Endometrial microvascular endothelial cells (primary cell): ENCODE measurements around the gene STUB1. TPM values are rescaled to one million over a fixed set of nuclear protein-coding genes. Genes with fewer than 3 reads are reported as not detected.

ENCODE experiments used
- in situ Hi-C: cut with HindIII; loops from 2 replicates; pipeline ENCODE4 v1.10.0; 2017; ENCODE audit warnings: low sequenced_read_pairs, low pct_unique_long_range_greater_than_20kb; ENCODE audit errors: inconsistent ontology term
- total RNA-seq: library from RNA; depleted of rRNA; stranded (reverse); fragments of >200 nt; gene quantifications from one replicate; pipeline ENCODE4 v1.2.3, GENCODE V29; 2015; ENCODE audit errors: inconsistent ontology term

The STUB1 gene
- total RNA-seq, 1 donor from 2014 or later, result 229 TPM

- in situ Hi-C loops, result no loop called here
Observed at GRCh38 chr16:660459-661183, 19.6 kb upstream of the STUB1 start.

GRCh38 chr16:661184-661821 lies 18.9 kb upstream of the STUB1 start:
- in situ Hi-C loops, result no loop called here

GRCh38 chr16:662095-662494 lies 18.1 kb upstream of the STUB1 start:
- in situ Hi-C loops, result no loop called here

GRCh38 chr16:662597-662996 lies 17.6 kb upstream of the STUB1 start:
- in situ Hi-C loops, result no loop called here

- in situ Hi-C loops, result no loop called here
Observed at GRCh38 chr16:666572-666971, 13.6 kb upstream of the STUB1 start.

- in situ Hi-C loops, result no loop called here
Observed at GRCh38 chr16:667113-667779, 13.0 kb upstream of the STUB1 start.

- in situ Hi-C loops, result no loop called here
Observed at GRCh38 chr16:667780-668518, 12.3 kb upstream of the STUB1 start, which contains the start of gene RHOT2. Gene RHOT2, plus strand, starts transcription at chr16:668132. Its CDS starts 68 bp downstream, at chr16:668200.

- in situ Hi-C loops, result no loop called here
Observed at GRCh38 chr16:668519-669171, 11.6 kb upstream of the STUB1 start.

- in situ Hi-C loops, result no loop called here
Observed at GRCh38 chr16:669666-670065, 10.5 kb upstream of the STUB1 start.

GRCh38 chr16:670485-671352 lies 9.5 kb upstream of the STUB1 start:
- in situ Hi-C loops, result no loop called here

- in situ Hi-C loops, result no loop called here
Observed at GRCh38 chr16:671353-672131, 8.7 kb upstream of the STUB1 start.

- in situ Hi-C loops, result no loop called here
Observed at GRCh38 chr16:672371-672770, 7.8 kb upstream of the STUB1 start.

- in situ Hi-C loops, result no loop called here
Observed at GRCh38 chr16:672851-673250, 7.4 kb upstream of the STUB1 start.

GRCh38 chr16:673399-673991 lies 6.7 kb upstream of the STUB1 start:
- in situ Hi-C loops, result no loop called here

GRCh38 chr16:674214-674881 lies 5.9 kb upstream of the STUB1 start:
- in situ Hi-C loops, result no loop called here
